ENCODE data around the gene MR1. TPM values are rescaled to one million over a fixed set of nuclear protein-coding genes. Genes with fewer than 3 reads are reported as not detected.

The MR1 gene
- total RNA-seq, 1 donor from 2014 or later = 11.8 TPM

DNA sequence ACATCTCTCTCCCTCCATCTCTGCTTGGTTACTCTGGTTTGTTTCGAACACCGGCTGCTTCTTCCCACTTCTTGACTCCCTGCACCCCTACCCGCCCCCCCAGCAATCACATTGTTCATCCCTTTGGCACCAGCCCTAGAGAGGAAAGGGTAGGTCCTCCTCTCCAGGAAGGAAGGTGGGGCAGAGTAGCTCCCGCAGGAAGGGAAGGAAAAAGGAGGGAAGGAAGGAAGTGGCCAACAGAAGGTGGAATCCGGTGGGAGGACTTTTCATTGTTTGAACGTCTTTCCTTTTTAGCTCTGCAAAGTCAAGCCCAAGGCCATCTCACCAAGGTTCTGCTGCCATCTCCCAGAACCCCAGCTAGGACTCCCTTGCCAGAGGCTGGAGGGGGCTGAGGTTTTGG lies 72.7 kb downstream of the MR1 start:
- no peak for DNase-seq (ENCODE audit: low read depth)

DNA sequence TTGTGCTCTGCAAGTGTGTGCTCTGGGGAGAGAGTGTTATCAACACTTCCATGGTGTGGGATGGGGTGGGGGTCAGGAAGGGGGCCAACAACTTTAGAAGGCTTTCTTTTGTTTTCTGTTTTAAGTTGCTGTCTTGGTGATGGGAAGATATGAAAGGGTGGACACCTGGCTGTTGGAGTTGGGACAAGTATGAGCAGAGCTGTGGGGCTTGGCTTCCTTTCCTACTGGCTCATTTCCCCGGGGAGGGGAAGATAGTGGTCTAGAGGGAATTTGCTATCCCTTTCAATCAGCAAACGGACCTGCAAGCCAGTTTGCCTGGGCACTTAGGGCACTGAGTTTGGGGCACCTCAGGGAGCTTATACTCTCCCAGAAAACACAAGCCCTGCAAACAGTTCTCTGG lies 73.9 kb downstream of the MR1 start:
- DNase-seq (ENCODE audit: low read depth) = no peak

DNA sequence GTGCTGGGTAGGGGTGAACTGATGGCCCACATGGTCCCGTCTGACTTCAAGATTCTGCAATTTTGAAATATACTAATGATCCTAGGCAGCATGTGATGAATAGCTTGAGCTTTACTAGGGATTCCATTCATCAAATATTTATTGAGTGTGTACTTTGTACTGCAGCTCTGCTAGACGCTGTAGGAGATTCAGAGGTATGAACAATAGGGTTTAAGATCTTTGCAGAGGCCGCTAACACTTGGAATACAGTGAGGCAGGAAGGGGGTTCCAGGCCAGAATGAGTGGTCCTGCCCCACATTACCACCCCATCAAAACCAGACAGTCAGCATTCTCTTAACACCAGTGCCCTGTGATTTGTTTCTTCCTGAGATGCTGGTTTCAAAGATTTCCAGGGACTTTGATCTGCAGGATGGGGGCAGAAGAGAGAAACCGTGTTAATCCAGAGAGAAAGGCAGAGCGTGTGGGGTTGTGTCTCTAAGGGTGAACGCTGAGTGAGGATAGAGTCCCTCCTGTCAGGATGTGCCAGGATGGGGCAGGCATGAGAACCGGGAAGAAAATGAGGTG lies 74.6 kb downstream of the MR1 start:
- no peak for DNase-seq (ENCODE audit: low read depth)

DNA sequence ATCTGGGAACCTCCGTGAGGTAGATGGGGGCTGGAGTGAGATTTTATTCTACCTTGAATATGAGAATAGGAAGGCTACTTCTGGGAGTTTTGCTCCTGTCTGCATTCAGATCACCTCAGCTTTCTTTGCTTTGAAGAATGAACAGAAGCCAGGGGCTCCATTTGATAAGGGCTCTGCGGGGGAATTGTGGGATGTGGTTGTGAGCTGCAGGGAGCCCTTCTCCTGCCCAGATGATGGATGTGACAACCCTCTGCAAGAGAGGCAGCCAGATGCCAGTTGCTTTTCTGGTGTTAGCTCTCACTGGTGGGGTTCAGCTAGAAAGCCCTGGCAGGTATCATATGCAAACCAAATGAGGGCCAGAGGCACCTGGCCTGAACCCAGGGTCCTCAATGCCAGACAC lies 76.2 kb downstream of the MR1 start:
- DNase-seq (ENCODE audit: low read depth) = no peak

Other genes starting within 250 kb of the MR1 start
- gene KIAA1614, start 121.1 kb upstream of the MR1 start, total RNA-seq = 6.5 and 7.9 TPM in 2 replicates
- gene STX6, start 11.1 kb upstream of the MR1 start, total RNA-seq = 9.5 and 11.2 TPM in 2 replicates
- 32.8 and 40.8 TPM in 2 replicates for gene IER5, start 54.7 kb downstream of the MR1 start, total RNA-seq